IMR-90 (cell line): Measurements from ENCODE around the gene FAF1. TPM values are rescaled to one million over a fixed set of nuclear protein-coding genes. Genes with fewer than 3 reads are reported as not detected.

Experiments
- ATAC-seq: fragments of 200-7000 bp; cut with Tn5 transposase; 2 replicates; pipeline ENCODE4 v1.9.1; 2020; ENCODE audit warnings: low read depth, mild to moderate bottlenecking, moderate library complexity
- BruUV-seq: library from RNA; stranded (reverse); fragments of 400-500 nt; replicated peaks from 2 replicates; lab custom pipeline; 2021; lab: Mats Ljungman, UMichigan
- CTCF ChIA-PET: fragments of 300-600 bp; formaldehyde crosslinking; extraction: SDS; loops from one replicate; lab custom pipeline; 2021; ENCODE audit warnings: antibody characterized with exemption; lab: Yijun Ruan, JAX
- POLR2A ChIA-PET: fragments of 300-600 bp; sonication (Branson Sonifier 250); formaldehyde crosslinking; loops from one replicate; lab custom pipeline; 2022; ENCODE audit warnings: antibody characterized with exemption; ENCODE audit not compliant: unreplicated experiment; lab: Charles Lee
- DNase-seq: peaks from one replicate; pipeline ENCODE4 v3.0.0; 2013
- H2AFZ ChIP-seq: replicated peaks from 2 replicates; pipeline ENCODE3; 2013; ENCODE audit warnings: low read length, mild to moderate bottlenecking; ENCODE audit not compliant: poor library complexity
- H2AK5ac ChIP-seq: 2 replicates; pipeline ENCODE4 v1.6.1; 2013; ENCODE audit warnings: low read depth, low read length, inconsistent platforms
- H2AK9ac ChIP-seq: replicated peaks from 2 replicates; pipeline ENCODE3; 2013; ENCODE audit warnings: mild to moderate bottlenecking, low read depth, low read length, moderate library complexity; ENCODE audit not compliant: poor library complexity
- H2BK120ac ChIP-seq: 2 replicates; pipeline ENCODE4 v1.6.1; 2013; ENCODE audit warnings: low read depth, low read length, inconsistent platforms
- H2BK15ac ChIP-seq: 3 replicates; pipeline ENCODE4 v1.6.1; 2013; ENCODE audit warnings: low read depth, low read length, inconsistent platforms
- H2BK20ac ChIP-seq: 2 replicates; pipeline ENCODE4 v1.6.1; 2013; ENCODE audit warnings: low read depth, mild to moderate bottlenecking, inconsistent platforms, low read length, moderate library complexity
- H2BK5ac ChIP-seq: 2 replicates; pipeline ENCODE4 v1.6.1; 2013; ENCODE audit warnings: mild to moderate bottlenecking, low read depth, low read length, inconsistent platforms; ENCODE audit not compliant: poor library complexity, severe bottlenecking
- H3K14ac ChIP-seq: replicated peaks from 2 replicates; pipeline ENCODE4 v1.6.1; 2013; ENCODE audit warnings: low read depth, low read length, inconsistent platforms
- H3K18ac ChIP-seq: 2 replicates; pipeline ENCODE4 v1.6.1; 2013; ENCODE audit warnings: low read depth, low read length, control low read depth
- H3K23ac ChIP-seq: 2 replicates; pipeline ENCODE4 v1.6.1; 2013; ENCODE audit warnings: low read depth, low read length, inconsistent platforms
- H3K27ac ChIP-seq: 2 replicates; pipeline ENCODE4 v1.5.1; 2013; ENCODE audit warnings: mild to moderate bottlenecking, control low read depth, low read length; ENCODE audit not compliant: insufficient read depth
- H3K27me3 ChIP-seq: 2 replicates; pipeline ENCODE4 v1.6.1; 2013; ENCODE audit warnings: low read length; ENCODE audit not compliant: control insufficient read depth, insufficient read depth
- H3K36me3 ChIP-seq: 2 replicates; pipeline ENCODE4 v1.6.1; 2013; ENCODE audit warnings: low read length, mixed read lengths; ENCODE audit not compliant: control insufficient read depth, insufficient read depth
- H3K4ac ChIP-seq: 2 replicates; pipeline ENCODE4 v1.6.1; 2013; ENCODE audit warnings: low read depth, low read length, inconsistent platforms
- H3K4me1 ChIP-seq: 2 replicates; pipeline ENCODE4 v1.6.1; 2013; ENCODE audit warnings: low read length, mixed read lengths; ENCODE audit not compliant: control insufficient read depth, insufficient read depth
- H3K4me2 ChIP-seq: 2 replicates; pipeline ENCODE4 v1.6.1; 2013; ENCODE audit warnings: low read depth, mild to moderate bottlenecking, control low read depth, low read length, moderate library complexity
- H3K4me3 ChIP-seq: 2 replicates; pipeline ENCODE4 v1.5.1; 2013; ENCODE audit warnings: low read depth, mild to moderate bottlenecking, control low read depth, low read length, moderate library complexity; ENCODE audit not compliant: insufficient read depth
- H3K56ac ChIP-seq: 2 replicates; pipeline ENCODE4 v1.6.1; 2013; ENCODE audit warnings: low read length, inconsistent platforms; ENCODE audit not compliant: insufficient read depth; ENCODE audit errors: extremely low read depth
- H3K79me1 ChIP-seq, 2 experiments: 2 replicates each; pipeline ENCODE4 v1.6.1; 2013; ENCODE audit warnings: low read length in 2 of 2, inconsistent platforms in 1 of 2, low read depth in 1 of 2
- H3K9ac ChIP-seq: 2 replicates; pipeline ENCODE4 v1.6.1; 2013; ENCODE audit warnings: low read depth, low read length, control low read depth
- H3K9me1 ChIP-seq: 2 replicates; pipeline ENCODE4 v1.6.1; 2013; ENCODE audit warnings: low read length, inconsistent platforms; ENCODE audit not compliant: insufficient read depth
- H3K9me3 ChIP-seq: 2 replicates; pipeline ENCODE4 v1.6.1; 2013; ENCODE audit warnings: low read length; ENCODE audit not compliant: control insufficient read depth, insufficient read depth
- H4K20me1 ChIP-seq: 2 replicates; pipeline ENCODE4 v1.6.1; 2013; ENCODE audit warnings: low read length, inconsistent platforms; ENCODE audit not compliant: insufficient read depth
- H4K5ac ChIP-seq: 2 replicates; pipeline ENCODE4 v1.6.1; 2013; ENCODE audit warnings: mild to moderate bottlenecking, low read depth, low read length, control low read depth
- H4K8ac ChIP-seq, 2 experiments: 2 replicates each; pipeline ENCODE4 v1.6.1; 2013; ENCODE audit warnings: low read depth in 2 of 2, low read length in 2 of 2, control low read depth in 1 of 2, inconsistent platforms in 1 of 2
- H4K91ac ChIP-seq: 2 replicates; pipeline ENCODE4 v1.6.1; 2013; ENCODE audit warnings: low read depth, low read length, inconsistent platforms; ENCODE audit not compliant: insufficient read depth
- BHLHE40 ChIP-seq: fragments of 150-350 bp; IDR thresholded peaks from 2 replicates; pipeline ENCODE4 v1.6.1; 2016; ENCODE audit warnings: mild to moderate bottlenecking, low read depth, low read length
- CEBPB ChIP-seq: IDR thresholded peaks from 2 replicates; pipeline ENCODE4 v1.6.1; 2012; ENCODE audit warnings: low read depth, low read length, improper control_type of control experiment
- FOS ChIP-seq: fragments of 150-350 bp; IDR thresholded peaks from 2 replicates; pipeline ENCODE4 v1.6.1; 2016; ENCODE audit warnings: low read depth, low read length
- MAFK ChIP-seq: IDR thresholded peaks from 2 replicates; pipeline ENCODE4 v1.6.1; 2012; ENCODE audit warnings: low read depth, low read length, improper control_type of control experiment
- MAZ ChIP-seq: IDR thresholded peaks from 2 replicates; pipeline ENCODE4 v1.6.1; 2012; ENCODE audit warnings: low read depth, mild to moderate bottlenecking, low read length, improper control_type of control experiment, moderate library complexity, borderline replicate concordance
- MXI1 ChIP-seq: IDR thresholded peaks from 2 replicates; pipeline ENCODE4 v1.6.1; 2012; ENCODE audit warnings: low read depth, mild to moderate bottlenecking, low read length, moderate library complexity, borderline replicate concordance
- NFE2L2 ChIP-seq: fragments of 150-350 bp; IDR thresholded peaks from 2 replicates; pipeline ENCODE4 v1.6.1; 2016; ENCODE audit warnings: low read depth, mild to moderate bottlenecking, low read length
- RAD21 ChIP-seq: IDR thresholded peaks from 2 replicates; pipeline ENCODE4 v1.6.1; 2012; ENCODE audit warnings: low read length, improper control_type of control experiment
- RCOR1 ChIP-seq: IDR thresholded peaks from 2 replicates; pipeline ENCODE4 v1.6.1; 2012; ENCODE audit warnings: mild to moderate bottlenecking, low read length, improper control_type of control experiment; ENCODE audit not compliant: insufficient replicate concordance
- RFX5 ChIP-seq: IDR thresholded peaks from 2 replicates; pipeline ENCODE4 v1.8.0; 2012; ENCODE audit warnings: low read depth, mild to moderate bottlenecking, low read length, moderate library complexity
- SMC3 ChIP-seq: fragments of 150-350 bp; IDR thresholded peaks from 2 replicates; pipeline ENCODE4 v1.6.1; 2016; ENCODE audit warnings: low read depth, mild to moderate bottlenecking, antibody characterized with exemption, low read length, moderate library complexity
- WGBS, 2 experiments: methylation state at CpG; one replicate each; pipeline versions ENCODE4 v1.1.5 to v1.1.7; 2013; ENCODE audit warnings: missing lambda C conversion rate in 2 of 2; ENCODE audit not compliant: insufficient read length in 1 of 2; ENCODE audit errors: extremely low coverage in 2 of 2; 5-methylcytosine and 5-hydroxymethylcytosine counted together
- dilution Hi-C: fragments of 300-500 bp; cut with HindIII; formaldehyde crosslinking; loops from one replicate; pipeline ENCODE4 v1.14.3; 2018; ENCODE audit warnings: low sequenced_read_pairs; ENCODE audit not compliant: unreplicated experiment
- in situ Hi-C: fragments of 300-500 bp; cut with MboI; formaldehyde crosslinking; loops from 3 replicates; pipeline ENCODE4 v1.14.3; 2019; ENCODE audit warnings: low sequenced_read_pairs, inconsistent platforms, mixed read lengths
- intact Hi-C: fragments of 100-400 bp; cut with micrococcal nuclease; formaldehyde crosslinking; loops from 2 replicates; pipeline ENCODE4 v1.10.0; 2022
- polyA plus RNA-seq, 3 experiments: library from polyadenylated mRNA; depleted of rRNA; stranded (reverse); fragments of >200 nt; gene quantifications; 2 replicates each; pipeline ENCODE4 v1.2.3, GENCODE V29; 2012; ENCODE audit warnings: low replicate concordance in 1 of 3
- total RNA-seq: library from RNA; depleted of rRNA; stranded (reverse); fragments of >200 nt; gene quantifications from 2 replicates; pipeline ENCODE4 v1.2.3, GENCODE V29; 2012
- TF ChIP-seq, protein P1 (sequence below): fragments of 150-350 bp; IDR thresholded peaks from 2 replicates; pipeline ENCODE4 v1.6.1; 2017; ENCODE audit warnings: mild to moderate bottlenecking, antibody characterized with exemption, low read length, low read depth
- TF ChIP-seq, protein P2 (sequence below): conservative IDR thresholded peaks from 2 replicates; pipeline ENCODE4 v1.5.1; 2012; ENCODE audit warnings: mild to moderate bottlenecking, low read depth, low read length, improper control_type of control experiment
- TF ChIP-seq, protein P3 (sequence below): fragments of 150-350 bp; IDR thresholded peaks from 2 replicates; pipeline ENCODE4 v1.6.1; 2016; ENCODE audit warnings: low read depth, mild to moderate bottlenecking, low read length, moderate library complexity, borderline replicate concordance

FAF1 gene
- total and polyA plus RNA-seq, 2 of the 4 experiments (the other 2 are of a cell fraction): 18.8 to 72.9 TPM

DNA sequence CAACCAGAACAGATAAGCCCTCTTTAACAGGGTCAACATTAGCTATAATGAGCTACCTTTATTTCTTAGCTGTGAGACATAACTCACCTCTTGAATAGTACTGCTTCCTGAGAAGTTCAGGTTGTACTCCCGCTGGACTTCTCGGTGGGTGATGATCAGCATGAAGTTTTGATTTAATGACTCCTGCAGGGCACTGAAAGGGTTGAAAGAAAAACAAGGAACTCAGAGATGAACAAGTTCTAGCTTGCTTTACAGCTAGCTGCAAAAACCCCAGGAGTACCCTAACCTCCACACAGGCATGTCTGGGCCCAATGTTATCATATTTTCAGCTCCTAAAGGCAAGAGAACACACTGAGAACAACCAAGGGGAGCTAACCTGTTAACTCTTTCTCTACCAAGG, 254.4 kb downstream of the FAF1 start:
- no TSS peak for BruUV-seq
- no peak overlapping the region for H3K14ac ChIP-seq
- H3K4me1 ChIP-seq: no peaks in the 10 kb centered on the region
- no peak overlapping the region for H4K8ac ChIP-seq
- H4K5ac ChIP-seq: no peak overlapping the region
- no peak overlapping the region for H2AK9ac ChIP-seq
- H3K27me3 ChIP-seq: no peaks in the 10 kb centered on the region
- ATAC-seq (no peak), DNase-seq (no peak)
- no peak overlapping the region for H3K18ac ChIP-seq
- no peak overlapping the region for H3K27ac ChIP-seq
- H3K9me1 ChIP-seq: no peaks in the 10 kb centered on the region
- no peak overlapping the region for H2BK5ac ChIP-seq
- H3K4me2 ChIP-seq: no peak overlapping the region
- H3K56ac ChIP-seq: no peak overlapping the region
- H3K9me3 ChIP-seq: no peaks in the 10 kb centered on the region
- no peak overlapping the region for H2BK15ac ChIP-seq
- no peaks in the 10 kb centered on the region for H4K20me1 ChIP-seq
- in situ Hi-C loops (loop anchor here (10.0 kb wide), 1 partner anchor 81 kb away; no protein-coding TSS in a partner anchor), intact Hi-C loops (no loop called here), dilution Hi-C loops (no loop called here)
- no peak overlapping the region for H3K4me3 ChIP-seq
- no peak overlapping the region for H3K9ac ChIP-seq
- H4K91ac ChIP-seq: no peak overlapping the region
- H3K4ac ChIP-seq: no peak overlapping the region
- H3K79me1 ChIP-seq: no peaks in the 10 kb centered on the region; a peak in 1 of 4 replicates
- no peak overlapping the region for H2BK120ac ChIP-seq
- no peak overlapping the region for H2AFZ ChIP-seq
- H3K36me3 ChIP-seq: no peaks in the 10 kb centered on the region
- H3K23ac ChIP-seq: no peak overlapping the region
- ChIA-PET POLR2A (no interaction called here), CTCF (interaction anchor here (0.6 to 1.9 kb wide), 5 partner anchors 21 to 103 kb away, joined by 3 to 9 read pairs (median 4); no protein-coding TSS in a partner anchor)
- WGBS, 2 experiments: no CpG with 5 or more reads among the region's 2 CpGs
- H2BK20ac ChIP-seq: no peak overlapping the region
- TF ChIP-seq MXI1: no peak
- TF ChIP-seq MAFK: no peak
- TF ChIP-seq, protein P1, sequence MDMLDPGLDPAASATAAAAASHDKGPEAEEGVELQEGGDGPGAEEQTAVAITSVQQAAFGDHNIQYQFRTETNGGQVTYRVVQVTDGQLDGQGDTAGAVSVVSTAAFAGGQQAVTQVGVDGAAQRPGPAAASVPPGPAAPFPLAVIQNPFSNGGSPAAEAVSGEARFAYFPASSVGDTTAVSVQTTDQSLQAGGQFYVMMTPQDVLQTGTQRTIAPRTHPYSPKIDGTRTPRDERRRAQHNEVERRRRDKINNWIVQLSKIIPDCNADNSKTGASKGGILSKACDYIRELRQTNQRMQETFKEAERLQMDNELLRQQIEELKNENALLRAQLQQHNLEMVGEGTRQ: no peak
- TF ChIP-seq RCOR1: no peak
- no peak for TF ChIP-seq RAD21
- no peak for TF ChIP-seq MAZ
- TF ChIP-seq SMC3: no peak
- TF ChIP-seq, protein P2, sequence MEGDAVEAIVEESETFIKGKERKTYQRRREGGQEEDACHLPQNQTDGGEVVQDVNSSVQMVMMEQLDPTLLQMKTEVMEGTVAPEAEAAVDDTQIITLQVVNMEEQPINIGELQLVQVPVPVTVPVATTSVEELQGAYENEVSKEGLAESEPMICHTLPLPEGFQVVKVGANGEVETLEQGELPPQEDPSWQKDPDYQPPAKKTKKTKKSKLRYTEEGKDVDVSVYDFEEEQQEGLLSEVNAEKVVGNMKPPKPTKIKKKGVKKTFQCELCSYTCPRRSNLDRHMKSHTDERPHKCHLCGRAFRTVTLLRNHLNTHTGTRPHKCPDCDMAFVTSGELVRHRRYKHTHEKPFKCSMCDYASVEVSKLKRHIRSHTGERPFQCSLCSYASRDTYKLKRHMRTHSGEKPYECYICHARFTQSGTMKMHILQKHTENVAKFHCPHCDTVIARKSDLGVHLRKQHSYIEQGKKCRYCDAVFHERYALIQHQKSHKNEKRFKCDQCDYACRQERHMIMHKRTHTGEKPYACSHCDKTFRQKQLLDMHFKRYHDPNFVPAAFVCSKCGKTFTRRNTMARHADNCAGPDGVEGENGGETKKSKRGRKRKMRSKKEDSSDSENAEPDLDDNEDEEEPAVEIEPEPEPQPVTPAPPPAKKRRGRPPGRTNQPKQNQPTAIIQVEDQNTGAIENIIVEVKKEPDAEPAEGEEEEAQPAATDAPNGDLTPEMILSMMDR: no peak
- TF ChIP-seq CEBPB: no peak
- TF ChIP-seq BHLHE40: no peak
- no peak for TF ChIP-seq RFX5
- TF ChIP-seq, protein P3, sequence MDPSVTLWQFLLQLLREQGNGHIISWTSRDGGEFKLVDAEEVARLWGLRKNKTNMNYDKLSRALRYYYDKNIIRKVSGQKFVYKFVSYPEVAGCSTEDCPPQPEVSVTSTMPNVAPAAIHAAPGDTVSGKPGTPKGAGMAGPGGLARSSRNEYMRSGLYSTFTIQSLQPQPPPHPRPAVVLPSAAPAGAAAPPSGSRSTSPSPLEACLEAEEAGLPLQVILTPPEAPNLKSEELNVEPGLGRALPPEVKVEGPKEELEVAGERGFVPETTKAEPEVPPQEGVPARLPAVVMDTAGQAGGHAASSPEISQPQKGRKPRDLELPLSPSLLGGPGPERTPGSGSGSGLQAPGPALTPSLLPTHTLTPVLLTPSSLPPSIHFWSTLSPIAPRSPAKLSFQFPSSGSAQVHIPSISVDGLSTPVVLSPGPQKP: no peak
- no peak for TF ChIP-seq NFE2L2
- no peak for TF ChIP-seq FOS
- no peak overlapping the region for H2AK5ac ChIP-seq
